Measurements from ENCODE around the gene RACK1. TPM values are rescaled to one million over a fixed set of nuclear protein-coding genes. Genes with fewer than 3 reads are reported as not detected.
A peak's percentile ranks its signal among the peaks of the same experiment; 100 is the strongest.

RACK1 gene
- total RNA-seq, 1 experiment from 2014 or later: 4,450 TPM

DNA sequence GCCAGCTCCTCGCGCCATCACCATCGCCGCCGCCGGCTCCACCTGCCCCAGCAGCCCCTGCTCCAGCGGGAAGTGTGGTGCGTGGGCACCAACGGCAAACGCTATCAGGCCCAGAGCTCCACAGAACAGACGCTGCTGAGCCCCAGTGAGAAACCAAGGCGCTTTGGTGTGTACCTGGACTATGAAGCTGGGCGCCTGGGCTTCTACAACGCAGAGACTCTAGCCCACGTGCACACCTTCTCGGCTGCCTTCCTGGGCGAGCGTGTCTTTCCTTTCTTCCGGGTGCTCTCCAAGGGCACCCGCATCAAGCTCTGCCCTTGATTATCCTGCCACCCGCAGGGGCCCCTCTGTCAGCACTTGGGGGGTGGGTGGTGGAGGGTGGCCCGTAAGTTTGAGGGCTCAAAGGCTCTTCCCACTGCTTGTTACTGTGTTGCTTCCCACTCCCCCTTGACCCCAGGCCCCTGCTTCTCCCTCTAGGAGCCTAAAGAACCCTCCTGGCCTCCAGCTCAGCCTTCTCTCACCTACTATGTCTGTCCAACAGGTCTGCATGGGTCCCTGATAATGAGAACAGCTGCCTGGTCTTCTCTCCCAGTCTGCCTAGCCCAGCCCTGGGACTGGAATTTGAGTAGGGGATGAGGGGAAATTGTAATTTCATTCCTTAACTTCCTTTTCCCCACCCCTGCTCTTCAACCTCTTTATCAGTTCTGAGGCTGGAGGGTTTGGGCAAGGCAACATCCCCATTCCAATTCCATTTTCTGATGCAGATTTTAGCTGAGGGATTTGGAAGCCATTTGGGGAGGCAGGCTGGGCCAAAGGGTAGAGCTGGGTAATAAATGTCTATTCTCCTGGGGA is 9.0 kb downstream of the RACK1 start:
- peak; percentile 25 for DNase-seq (ENCODE audit: low spot score)

DNA sequence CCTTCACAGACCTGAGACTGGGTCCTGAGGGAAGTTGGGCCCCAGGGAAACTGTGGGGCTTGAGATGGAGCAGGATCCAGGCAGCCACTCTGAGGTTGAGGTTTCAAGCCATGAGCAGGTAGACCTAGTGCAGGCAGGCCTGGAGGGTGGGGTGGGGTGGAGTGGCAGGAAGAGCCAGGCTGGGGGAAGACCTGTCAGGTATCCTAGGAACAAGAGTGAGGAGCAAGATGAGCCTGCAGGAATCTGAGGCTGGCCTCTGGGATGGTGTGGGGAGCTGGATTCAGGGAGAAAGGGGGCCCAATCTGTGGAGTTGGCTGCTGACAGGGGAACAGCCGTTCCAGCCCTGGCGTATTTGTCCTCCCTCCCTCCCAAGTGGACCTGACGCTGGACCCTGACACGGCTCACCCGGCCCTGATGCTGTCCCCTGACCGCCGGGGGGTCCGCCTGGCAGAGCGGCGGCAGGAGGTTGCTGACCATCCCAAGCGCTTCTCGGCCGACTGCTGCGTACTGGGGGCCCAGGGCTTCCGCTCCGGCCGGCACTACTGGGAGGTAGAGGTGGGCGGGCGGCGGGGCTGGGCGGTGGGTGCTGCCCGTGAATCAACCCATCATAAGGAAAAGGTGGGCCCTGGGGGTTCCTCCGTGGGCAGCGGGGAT is 9.8 kb downstream of the RACK1 start:
- DNase-seq (ENCODE audit: low spot score): no peak

DNA sequence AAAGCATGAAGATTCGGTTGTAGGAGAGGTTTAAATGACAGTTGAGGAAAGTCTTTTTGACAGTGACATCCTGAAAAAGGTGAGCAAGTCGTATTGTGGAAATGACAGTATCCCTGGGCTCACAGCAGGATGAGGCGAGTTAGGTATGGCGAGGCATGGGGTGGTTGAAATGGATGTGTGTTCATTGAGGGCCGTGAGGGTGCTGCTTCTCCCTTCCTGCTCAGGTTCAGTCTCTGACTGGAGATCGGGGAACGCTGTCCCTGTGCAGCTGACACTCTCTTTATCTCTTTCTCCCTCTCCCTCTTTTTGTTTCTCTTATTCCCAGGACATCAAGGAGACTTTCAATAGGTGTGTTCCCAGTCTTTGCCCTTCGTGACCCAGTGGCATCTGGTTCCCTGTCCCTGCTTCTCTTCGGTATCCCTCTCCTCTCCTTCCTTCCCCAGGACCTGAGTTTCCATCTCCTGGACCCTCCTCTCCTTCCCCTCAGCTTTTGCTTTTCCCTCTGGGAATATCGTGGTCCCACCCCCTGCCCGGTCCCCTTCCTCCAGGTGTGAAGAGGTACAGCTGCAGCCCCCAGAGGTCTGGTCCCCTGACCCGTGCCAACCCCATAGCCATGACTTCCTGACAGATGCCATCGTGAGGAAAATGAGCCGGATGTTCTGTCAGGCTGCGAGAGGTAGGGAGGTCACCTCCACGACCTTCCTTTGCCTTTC is 10.5 kb downstream of the RACK1 start:
- DNase-seq (ENCODE audit: low spot score): no peak

DNA sequence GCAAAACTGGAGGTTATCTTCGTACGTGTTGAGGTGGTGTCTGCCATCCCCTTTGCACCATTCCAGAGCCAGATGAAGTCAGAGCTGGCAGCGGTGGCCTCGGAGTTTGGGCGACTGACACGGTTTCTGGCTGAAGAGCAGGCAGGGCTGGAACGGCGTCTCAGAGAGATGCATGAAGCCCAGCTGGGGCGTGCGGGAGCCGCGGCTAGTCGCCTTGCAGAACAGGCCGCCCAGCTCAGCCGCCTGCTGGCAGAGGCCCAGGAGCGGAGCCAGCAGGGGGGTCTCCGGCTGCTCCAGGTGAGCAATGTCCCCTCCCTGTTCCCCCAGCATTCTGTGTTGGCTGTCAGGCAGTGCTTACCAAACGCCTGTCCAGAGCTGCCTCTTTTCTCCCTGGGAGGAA is 11.1 kb downstream of the RACK1 start:
- no peak for DNase-seq (ENCODE audit: low spot score)

DNA sequence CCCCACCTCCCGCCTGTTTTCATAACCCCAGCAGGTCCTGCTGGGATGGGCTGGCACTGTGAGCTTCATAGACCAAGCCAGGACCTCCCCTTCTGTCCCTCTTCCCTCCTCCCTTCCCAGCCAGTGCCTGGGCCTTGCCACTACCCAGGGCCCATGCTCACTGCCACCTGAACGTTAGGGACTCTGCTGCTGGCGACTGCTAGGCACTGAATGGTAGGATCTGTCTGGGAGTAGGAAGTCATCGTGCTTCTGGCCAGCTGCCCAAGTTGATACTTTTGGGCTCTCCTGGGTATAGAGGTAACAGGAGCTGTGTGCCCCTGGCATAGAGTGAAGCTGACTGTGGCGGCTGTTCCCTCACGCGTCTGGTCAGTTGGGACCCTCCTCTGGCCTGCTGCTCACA is 12.3 kb downstream of the RACK1 start:
- no peak for DNase-seq (ENCODE audit: low spot score)

DNA sequence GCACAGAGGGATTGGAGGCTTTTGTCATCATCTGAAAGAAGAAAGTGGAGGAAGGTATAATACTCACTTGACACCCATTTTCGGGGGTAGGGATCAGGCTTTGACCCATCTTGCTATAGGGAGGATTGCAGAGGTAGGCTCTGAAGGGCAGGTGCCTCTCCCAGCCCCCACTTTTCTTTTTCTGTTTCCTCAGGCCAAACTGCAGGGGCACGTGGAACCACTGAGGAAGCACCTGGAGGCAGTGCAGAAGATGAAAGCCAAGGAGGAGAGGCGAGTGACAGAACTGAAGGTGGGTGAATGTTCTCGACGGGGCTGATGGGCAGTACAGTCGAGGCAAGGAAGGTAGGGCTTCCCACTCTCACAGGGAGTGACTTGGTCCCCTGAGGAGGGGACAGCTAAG is 13.2 kb downstream of the RACK1 start:
- DNase-seq (ENCODE audit: low spot score): no peak

DNA sequence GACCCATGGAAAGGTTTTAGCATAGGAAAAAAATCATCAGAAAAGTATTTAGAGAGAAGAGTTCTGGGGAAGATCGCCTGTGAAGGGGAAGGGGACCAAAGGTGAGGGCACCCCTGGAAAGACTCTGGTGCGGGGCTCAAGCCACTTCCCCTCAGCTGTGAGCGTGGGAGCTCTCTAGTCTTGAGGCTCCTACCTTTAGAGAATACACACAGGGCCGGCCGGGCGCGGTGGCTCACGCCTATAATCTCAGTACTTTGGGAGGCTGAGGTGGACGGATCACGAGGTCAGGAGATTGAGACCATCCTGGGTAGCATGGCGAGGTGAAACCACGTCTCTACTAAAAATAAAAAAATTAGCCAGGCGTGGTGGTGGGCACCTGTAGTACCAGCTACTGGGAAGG is 13.7 kb downstream of the RACK1 start:
- DNase-seq (ENCODE audit: low spot score): no peak

DNA sequence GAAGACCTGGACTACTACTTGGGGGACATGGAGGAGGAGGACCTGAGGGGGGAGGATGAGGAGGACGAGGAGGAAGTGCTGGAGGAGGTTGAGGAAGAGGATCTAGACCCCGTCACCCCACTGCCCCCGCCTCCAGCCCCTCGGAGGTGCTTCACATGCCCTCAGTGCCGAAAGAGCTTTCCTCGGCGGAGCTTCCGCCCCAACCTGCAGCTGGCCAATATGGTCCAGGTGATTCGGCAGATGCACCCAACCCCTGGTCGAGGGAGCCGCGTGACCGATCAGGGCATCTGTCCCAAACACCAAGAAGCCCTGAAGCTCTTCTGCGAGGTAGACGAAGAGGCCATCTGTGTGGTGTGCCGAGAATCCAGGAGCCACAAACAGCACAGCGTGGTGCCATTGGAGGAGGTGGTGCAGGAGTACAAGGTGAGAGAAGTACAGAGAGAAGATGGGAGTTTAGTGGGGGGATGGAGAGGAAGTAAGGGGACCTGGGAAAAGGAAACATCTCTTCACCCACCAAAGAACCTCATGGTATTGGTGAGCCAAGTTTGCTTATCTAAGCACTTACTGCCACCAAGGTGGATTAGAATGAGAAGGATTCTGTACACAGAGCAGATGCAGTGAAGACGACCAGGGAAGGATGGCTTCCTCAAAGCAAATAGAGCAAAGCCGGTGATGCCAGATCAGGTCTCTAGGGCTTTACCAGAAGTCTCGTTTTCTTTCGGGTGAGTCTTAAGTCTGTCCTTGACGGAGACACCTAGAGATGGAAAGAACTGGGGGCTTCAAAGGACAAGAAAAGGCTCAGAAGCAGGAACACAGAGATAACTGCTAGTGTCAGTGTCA is 19.1 kb downstream of the RACK1 start:
- DNase-seq (ENCODE audit: low spot score): no peak

DNA sequence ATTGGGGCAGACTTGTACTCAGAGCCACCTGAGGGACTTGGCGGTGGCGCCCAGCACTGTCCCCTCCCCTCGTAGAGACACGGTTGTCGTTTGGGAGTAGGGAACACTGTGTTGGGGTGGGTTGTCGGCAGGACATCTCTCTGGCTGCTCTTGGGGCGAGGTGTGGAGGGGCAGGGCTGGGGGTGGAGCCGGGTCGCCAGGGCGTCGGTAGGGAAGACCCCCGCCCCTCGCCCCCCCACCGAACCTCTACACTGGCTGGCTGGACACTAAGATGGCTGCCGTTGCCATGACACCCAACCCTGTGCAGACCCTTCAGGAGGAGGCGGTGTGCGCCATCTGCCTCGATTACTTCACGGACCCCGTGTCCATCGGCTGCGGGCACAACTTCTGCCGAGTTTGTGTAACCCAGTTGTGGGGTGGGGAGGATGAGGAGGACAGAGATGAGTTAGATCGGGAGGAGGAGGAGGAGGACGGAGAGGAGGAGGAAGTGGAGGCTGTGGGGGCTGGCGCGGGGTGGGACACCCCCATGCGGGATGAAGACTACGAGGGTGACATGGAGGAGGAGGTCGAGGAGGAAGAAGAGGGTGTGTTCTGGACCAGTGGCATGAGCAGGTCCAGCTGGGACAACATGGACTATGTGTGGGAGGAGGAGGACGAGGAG is 19.8 kb downstream of the RACK1 start:
- no peak for DNase-seq (ENCODE audit: low spot score)

DNA sequence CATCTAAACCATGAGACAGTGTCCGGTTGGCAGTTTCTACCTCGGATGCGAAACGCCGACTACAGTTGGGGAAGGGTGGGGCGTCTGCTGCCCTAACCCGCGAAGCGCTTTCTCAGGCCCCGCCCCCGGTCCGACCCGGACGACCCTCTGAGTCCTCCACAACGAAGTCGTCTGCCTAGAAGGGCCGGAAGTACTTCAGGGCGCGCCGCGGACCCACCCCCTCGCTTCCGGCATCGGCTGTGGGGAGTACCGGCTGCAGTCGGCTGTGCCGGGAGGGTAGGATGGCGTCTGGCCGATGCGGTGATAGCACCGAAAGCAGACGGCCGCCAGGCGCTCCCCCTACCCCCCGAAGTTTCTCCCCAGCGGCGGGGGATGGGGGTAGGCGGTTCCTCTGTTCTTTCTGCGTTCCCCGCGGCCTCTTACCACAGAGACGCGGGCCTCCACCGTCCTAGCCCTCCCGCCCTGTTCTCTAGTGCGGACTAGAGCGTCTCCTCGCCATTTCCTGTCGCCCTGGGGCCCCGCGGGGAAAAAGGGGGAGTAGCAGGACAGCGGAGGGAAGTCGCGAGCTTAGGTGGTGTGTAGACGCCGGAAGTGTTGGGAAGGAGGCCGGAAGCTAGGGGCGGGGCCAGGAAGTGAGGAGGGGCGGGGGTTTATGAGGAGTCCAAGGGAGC is 20.5 kb downstream of the RACK1 start, which contains the start of gene TRIM41:
TRIM41 (plus strand) TSS at position 224 of the 671 bp plus-strand sequence. CDS start 719 bp downstream, outside the sequence.
- peak; percentile 97 for DNase-seq (ENCODE audit: low spot score)

DNA sequence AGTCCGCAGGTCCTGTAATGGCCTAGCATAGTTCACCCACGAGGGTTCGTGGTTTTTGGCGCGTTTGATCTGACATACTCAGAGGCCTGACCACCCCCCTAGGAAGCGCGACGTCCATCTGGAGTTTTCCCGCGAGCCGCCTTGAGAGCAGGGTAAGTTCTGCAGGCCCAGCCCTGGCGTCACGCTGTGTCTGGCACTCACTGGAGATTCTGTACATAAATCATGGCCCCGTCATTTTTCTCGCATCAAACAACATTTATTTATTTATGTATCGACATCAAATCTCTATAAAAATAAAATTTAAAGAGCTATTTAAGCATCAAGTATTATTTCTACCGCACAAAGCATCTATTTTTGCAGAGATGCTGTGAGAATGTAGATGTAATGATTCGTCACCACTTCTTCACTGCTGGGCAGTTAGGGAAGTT is 21.1 kb downstream of the RACK1 start:
- DNase-seq (ENCODE audit: low spot score): peak; percentile 76

DNA sequence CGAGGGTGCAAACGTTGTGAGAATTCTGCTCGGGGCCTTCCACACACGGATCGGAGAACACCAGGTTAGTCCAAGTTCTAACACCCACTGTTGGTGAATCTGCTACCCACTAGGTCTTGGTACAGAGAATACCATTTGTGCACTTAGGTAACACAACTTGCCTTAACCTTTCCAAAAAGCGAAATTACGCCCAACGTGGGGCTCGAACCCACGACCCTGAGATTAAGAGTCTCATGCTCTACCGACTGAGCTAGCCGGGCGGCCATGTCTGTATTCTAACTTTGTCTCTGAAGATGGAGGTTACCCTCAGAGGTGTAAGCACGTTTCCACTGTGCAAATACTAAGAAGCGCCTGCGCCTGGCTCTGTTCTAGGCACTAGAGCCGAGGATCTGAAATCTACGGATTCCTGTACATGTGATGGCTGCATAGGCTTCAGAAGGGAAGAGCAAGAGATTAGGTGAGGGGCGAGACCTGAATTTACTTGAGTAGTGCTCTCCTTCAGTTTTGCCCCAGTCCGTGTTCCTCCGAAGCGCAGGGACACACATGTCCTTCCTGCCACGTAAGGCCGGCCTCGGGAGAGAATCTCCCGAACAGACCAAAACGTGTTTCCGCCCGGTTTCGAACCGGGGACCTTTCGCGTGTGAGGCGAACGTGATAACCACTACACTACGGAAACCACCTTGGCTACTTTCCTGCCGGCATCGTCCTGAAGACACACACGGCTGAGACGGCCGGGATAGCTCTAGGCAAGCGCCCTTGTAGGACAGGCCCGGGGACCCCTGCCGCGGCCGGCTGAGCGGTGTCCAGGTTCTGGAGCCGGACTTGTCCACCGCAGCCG is 21.7 kb downstream of the RACK1 start:
- peak; percentile 98 for DNase-seq (ENCODE audit: low spot score)

DNA sequence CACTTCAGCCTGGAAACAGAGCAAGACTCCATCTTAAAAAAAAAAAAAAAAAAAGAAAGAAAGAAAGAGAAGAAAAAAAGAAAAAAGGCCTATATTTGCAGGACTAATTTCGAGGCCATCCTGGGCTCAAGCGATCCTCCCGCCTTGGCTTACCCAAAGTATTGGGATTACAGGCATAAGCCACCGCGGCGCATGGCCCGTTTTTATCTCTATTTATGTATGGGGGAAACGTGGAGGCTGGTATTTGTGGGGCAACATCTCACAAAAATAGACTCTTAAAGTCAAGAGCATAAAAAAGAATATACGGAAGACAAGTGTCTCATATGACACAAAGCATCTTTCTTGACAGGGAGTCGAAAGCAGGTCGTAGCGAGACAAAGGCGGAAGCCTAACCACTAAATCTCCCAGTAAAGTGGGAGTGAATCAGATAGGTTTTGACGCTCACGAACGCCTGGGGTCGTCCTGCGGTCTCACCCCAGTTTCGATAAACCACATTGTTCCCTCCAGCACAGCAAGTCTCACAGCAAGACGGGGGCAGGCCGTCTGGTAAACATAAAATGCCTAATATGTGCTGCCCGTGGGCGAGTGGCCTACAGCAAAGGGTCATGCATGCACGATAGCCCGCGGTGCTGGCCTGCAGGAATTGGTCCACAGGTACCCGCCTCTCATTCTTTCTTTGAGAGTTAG is 22.5 kb downstream of the RACK1 start:
- no peak for DNase-seq (ENCODE audit: low spot score)

DNA sequence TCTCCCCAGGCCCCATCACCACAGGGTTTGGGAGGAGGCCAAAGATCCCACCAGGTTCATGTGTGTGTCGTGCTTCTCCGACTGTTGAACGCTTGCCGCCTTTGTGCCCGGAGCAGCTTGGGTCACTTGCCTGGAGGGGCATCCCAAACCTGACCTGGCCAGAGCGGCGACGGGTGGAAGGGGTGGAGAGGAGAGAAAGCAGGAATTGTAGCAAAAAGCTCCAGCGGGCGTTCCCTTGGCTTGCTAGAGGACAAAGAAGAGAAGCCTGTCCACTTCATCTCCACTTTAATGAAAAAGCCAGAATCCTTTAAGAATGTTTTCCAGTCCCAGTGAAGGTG is 23.6 kb downstream of the RACK1 start:
- DNase-seq (ENCODE audit: low spot score): no peak

DNA sequence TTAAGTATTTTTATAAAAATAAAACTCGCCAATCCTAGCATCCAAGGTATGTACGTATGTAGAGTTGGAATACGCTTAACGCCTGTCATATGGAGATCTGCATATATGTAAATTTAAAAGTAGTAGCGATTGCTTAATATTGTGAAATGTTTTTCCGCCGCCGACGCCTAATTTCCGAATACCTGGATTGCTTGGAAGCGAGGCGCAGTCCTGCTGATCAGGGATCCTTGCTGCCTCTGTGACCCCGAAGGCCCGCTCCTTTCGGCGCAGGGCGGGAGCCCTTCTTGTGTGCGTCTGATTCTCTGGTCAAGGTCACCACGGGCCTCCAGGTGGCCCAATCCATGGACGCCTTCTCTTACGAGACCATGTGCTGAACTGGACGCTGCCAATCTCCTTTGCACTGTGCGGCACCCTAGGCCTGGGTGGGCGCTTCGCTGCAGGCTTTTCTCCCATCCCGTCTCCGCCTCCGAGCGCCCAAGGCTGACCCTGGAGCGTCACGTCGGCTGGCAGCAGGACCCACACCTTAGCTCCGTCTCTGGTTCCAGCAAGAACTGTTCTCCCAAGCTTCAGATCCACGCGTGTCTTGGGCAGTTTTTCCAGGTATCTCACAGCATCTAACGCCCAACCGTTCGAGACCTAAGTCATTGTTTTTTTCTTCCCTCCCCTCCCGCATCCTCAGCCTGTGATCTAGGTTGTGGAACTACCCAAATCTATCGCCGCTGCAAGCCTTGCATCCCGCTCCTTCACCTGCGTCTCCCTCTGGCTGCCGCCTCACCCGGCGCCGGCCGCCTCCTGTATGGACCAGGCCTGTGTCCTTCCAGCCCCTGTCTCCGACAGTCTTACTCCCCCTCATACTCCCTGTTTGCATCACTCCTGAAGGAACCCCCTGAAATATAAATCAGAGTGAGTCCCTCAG is 24.2 kb downstream of the RACK1 start:
- no peak for DNase-seq (ENCODE audit: low spot score)

DNA sequence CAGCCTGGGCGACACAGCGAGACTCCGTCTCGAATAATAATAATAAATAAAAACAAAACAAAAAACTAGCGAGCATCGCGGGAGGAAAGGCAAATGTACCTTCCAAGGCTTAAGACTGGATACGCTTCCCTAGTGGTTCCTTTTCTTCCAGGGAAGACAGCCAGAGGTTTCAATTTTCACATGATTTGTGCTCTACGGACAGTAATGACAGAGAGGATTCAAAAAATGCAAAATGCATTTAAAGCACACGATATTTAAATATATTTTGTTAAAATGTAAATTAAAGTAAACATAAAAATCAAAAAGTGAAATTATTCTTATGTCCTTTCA is 24.9 kb downstream of the RACK1 start:
- no peak for DNase-seq (ENCODE audit: low spot score)

DNA sequence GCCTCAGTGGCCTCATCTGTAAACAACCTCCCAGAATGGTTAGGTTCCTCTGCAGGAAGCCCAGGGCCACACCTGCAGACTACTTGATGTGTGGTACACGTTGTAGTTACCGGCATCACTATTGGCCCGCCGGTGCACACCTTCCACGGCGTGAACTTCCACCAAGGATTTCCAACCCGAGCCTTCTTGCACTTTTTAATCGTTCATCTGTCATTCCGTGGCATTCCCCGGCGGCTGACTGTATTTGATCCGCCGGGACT is 26.0 kb downstream of the RACK1 start:
- no peak for DNase-seq (ENCODE audit: low spot score)

DNA sequence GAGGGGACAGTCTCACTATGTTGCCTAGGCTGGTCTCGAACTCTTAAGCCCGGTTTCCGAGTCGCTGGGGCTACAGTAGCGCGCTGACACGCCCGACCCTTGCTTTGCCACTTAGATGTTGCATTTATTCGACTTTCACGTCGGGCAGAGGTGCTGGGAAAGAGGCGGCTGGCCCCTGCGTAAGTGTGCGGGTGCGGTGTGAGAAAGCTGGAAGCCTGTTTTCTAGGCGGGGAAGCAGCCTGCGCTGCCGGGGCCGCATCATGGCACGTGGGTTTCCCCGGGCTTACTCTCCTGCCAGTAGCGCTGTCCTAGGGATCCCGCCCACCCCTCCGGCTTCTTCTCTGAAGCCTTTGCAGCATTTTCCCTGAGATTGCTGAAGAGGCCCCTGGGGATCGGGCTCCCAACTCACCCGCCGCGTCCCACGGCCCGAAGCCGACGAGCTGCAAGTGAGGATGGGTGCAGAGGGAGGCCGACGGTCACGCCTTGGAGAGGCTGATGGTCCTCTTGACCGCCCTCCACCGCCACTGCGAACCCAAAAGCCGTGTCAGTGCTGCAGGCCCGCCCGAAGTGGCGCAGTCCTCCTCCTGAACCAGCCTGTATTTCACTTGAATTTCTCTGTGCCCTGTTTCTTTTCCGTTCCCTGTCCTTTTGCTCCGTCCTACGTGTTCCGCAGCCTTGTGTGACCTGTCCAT is 26.4 kb downstream of the RACK1 start:
- peak; percentile 64 for DNase-seq (ENCODE audit: low spot score)
